GM12878 (cell line): ENCODE results near the gene SLC1A5. TPM values are rescaled to one million over a fixed set of nuclear protein-coding genes. Genes with fewer than 3 reads are reported as not detected.

Source experiments
- ATAC-seq: fragments of 200-7000 bp; cut with Tn5 transposase; 3 replicates; pipeline ENCODE4 v1.9.1; 2020; ENCODE audit warnings: mild to moderate bottlenecking, moderate library complexity
- BruUV-seq: library from RNA; stranded (reverse); fragments of 400-500 nt; replicated peaks from 2 replicates; lab custom pipeline; 2021; lab: Mats Ljungman, UMichigan
- CTCF ChIA-PET: fragments of 300-600 bp; sonication (Branson Sonifier 250); formaldehyde crosslinking; extraction: SDS; loops from one replicate; lab custom pipeline; 2021; ENCODE audit warnings: inconsistent platforms; lab: Yijun Ruan, JAX
- POLR2A ChIA-PET: fragments of 350-600 bp; formaldehyde crosslinking; extraction: SDS; loops from one replicate; lab custom pipeline; 2021; ENCODE audit warnings: inconsistent platforms; lab: Charles Lee
- RAD21 ChIA-PET: fragments of 300-600 bp; sonication (Branson Sonifier 250); formaldehyde crosslinking; loops from one replicate; lab custom pipeline; 2023; ENCODE audit warnings: antibody characterized with exemption; ENCODE audit not compliant: unreplicated experiment; lab: Charles Lee
- SMC1A ChIA-PET: fragments of 300-600 bp; sonication (Branson Sonifier 250); formaldehyde crosslinking; loops from one replicate; lab custom pipeline; 2023; ENCODE audit not compliant: unreplicated experiment, uncharacterized antibody; lab: Charles Lee
- DNase-seq: peaks from one replicate; pipeline ENCODE4 v3.0.0-alpha.2; 2011; ENCODE audit warnings: low read depth, low spot score
- FAIRE-seq: peaks from 3 replicates; lab custom pipeline; 2011; peaks lifted over from hg19 to GRCh38; lab: Jason Lieb, UNC
- H2AFZ ChIP-seq: 2 replicates; pipeline ENCODE4 v1.6.0; 2011; ENCODE audit warnings: low read depth, low read length, control low read depth; ENCODE audit not compliant: control insufficient read depth
- H3K27ac ChIP-seq: 2 replicates; pipeline ENCODE4 v1.5.1; 2011; ENCODE audit warnings: control low read depth; ENCODE audit not compliant: control insufficient read depth, insufficient read depth
- H3K27me3 ChIP-seq, 2 experiments: replicated peaks in 1 of 2; 2 replicates each; pipeline versions ENCODE4 v1.6.0 to v1.6.1; 2011; ENCODE audit warnings: low read length in 1 of 2; ENCODE audit not compliant: control insufficient read depth in 2 of 2, insufficient read depth in 2 of 2
- H3K36me3 ChIP-seq, 2 experiments: 2 replicates each; pipeline ENCODE4 v1.5.1; 2011; ENCODE audit warnings: low read length in 1 of 2; ENCODE audit not compliant: control insufficient read depth in 2 of 2, insufficient read depth in 2 of 2
- H3K4me1 ChIP-seq: 2 replicates; pipeline ENCODE4 v1.6.1; 2011; ENCODE audit warnings: mild to moderate bottlenecking, low read length, moderate library complexity, mixed read lengths; ENCODE audit not compliant: control insufficient read depth, insufficient read depth
- H3K4me2 ChIP-seq: 2 replicates; pipeline ENCODE4 v1.6.0; 2011; ENCODE audit warnings: control low read depth; ENCODE audit not compliant: control insufficient read depth, insufficient read depth
- H3K4me3 ChIP-seq: fragments of 200-600 bp; sonication (generic); 2 replicates; pipeline ENCODE4 v1.5.1; 2016
- H3K79me2 ChIP-seq: 2 replicates; pipeline ENCODE4 v1.6.0; 2011; ENCODE audit warnings: low read length; ENCODE audit not compliant: control insufficient read depth, insufficient read depth
- H3K9ac ChIP-seq: 2 replicates; pipeline ENCODE4 v1.8.0; 2011; ENCODE audit warnings: low read length, control low read depth, mixed read lengths; ENCODE audit not compliant: control insufficient read depth, insufficient read depth
- H3K9me3 ChIP-seq: replicated peaks from 3 replicates; pipeline ENCODE4 v1.5.1; 2011; ENCODE audit warnings: mild to moderate bottlenecking, low read length; ENCODE audit not compliant: control insufficient read depth, insufficient read depth
- H4K20me1 ChIP-seq: 2 replicates; pipeline ENCODE4 v1.6.0; 2011; ENCODE audit not compliant: control insufficient read depth, insufficient read depth
- BCL11A ChIP-seq: IDR thresholded peaks from 2 replicates; pipeline ENCODE4 v1.6.1; 2011; ENCODE audit warnings: low read depth, low read length
- BCL3 ChIP-seq: IDR thresholded peaks from 2 replicates; pipeline ENCODE4 v1.6.1; 2011; ENCODE audit warnings: borderline replicate concordance, low read depth, mild to moderate bottlenecking, moderate library complexity, low read length; ENCODE audit not compliant: insufficient read depth, poor library complexity, severe bottlenecking
- HCFC1 ChIP-seq: fragments of 150-350 bp; IDR thresholded peaks from 2 replicates; pipeline ENCODE4 v1.6.1; 2014; ENCODE audit warnings: low read length
- IRF5 ChIP-seq: fragments of 450-650 bp; IDR thresholded peaks from 2 replicates; pipeline ENCODE4 v1.6.1; 2017; ENCODE audit warnings: borderline replicate concordance
- PML ChIP-seq: IDR thresholded peaks from 2 replicates; pipeline ENCODE4 v1.6.1; 2012; ENCODE audit warnings: low read length, inconsistent platforms
- PRDM15 ChIP-seq: fragments of 450-650 bp; formaldehyde crosslinking; IDR thresholded peaks from 2 replicates; pipeline ENCODE4 v1.4.0; 2020; ENCODE audit warnings: mild to moderate bottlenecking, moderate library complexity
- REST ChIP-seq: IDR thresholded peaks from 2 replicates; pipeline ENCODE4 v1.6.1; 2012; ENCODE audit warnings: mild to moderate bottlenecking, low read depth, low read length
- SP1 ChIP-seq: IDR thresholded peaks from one replicate; pipeline ENCODE4 v1.6.1; 2011; ENCODE audit warnings: low read depth, low read length
- TCF3 ChIP-seq: IDR thresholded peaks from 2 replicates; pipeline ENCODE4 v1.6.1; 2012; ENCODE audit warnings: low read depth, mild to moderate bottlenecking, low read length, borderline replicate concordance; ENCODE audit not compliant: insufficient read depth
- YY1 ChIP-seq: IDR thresholded peaks from 2 replicates; pipeline ENCODE4 v1.6.1; 2011; ENCODE audit warnings: low read depth, mild to moderate bottlenecking, low read length
- ZBED1 ChIP-seq: IDR thresholded peaks from 2 replicates; pipeline ENCODE4 v1.6.1; 2016; ENCODE audit warnings: borderline replicate concordance
- ZNF384 ChIP-seq: IDR thresholded peaks from 2 replicates; pipeline ENCODE4 v1.6.1; 2012; ENCODE audit warnings: low read depth, mild to moderate bottlenecking, low read length, improper control_type of control experiment, borderline replicate concordance
- WGBS: methylation state at CpG from one replicate; pipeline ENCODE4 v1.1.6; 2016; ENCODE audit warnings: low lambda C conversion rate; ENCODE audit not compliant: insufficient replicate concordance, insufficient coverage; ENCODE audit errors: missing lambda C conversion rate; 5-methylcytosine and 5-hydroxymethylcytosine counted together
- in situ Hi-C: fragments of 300-500 bp; cut with MboI; formaldehyde crosslinking; loops from 9 replicates; pipeline ENCODE4 v1.14.3; 2018; ENCODE audit warnings: mixed read lengths
- intact Hi-C: fragments of 100-400 bp; cut with micrococcal nuclease; formaldehyde crosslinking; loops from one replicate; pipeline ENCODE4 v1.14.2; 2022; ENCODE audit not compliant: unreplicated experiment
- polyA plus RNA-seq, 11 experiments: library from polyadenylated mRNA; depleted of rRNA in 4 of 11; unstranded in 6 of 11; stranded (reverse) in 5 of 11; fragments of >200 nt; fragmentation: Nextera tagmentation in 4 of 11; fragmentation: Illumina TruSeq in 1 of 11; extraction: Ambion mirVana in 4 of 11; extraction: Trizol in 1 of 11; gene quantifications; 1 replicate in 1 of 11; 2 replicates in 10 of 11; pipeline versions ENCODE4 v1.2.1 to v1.2.3, GENCODE V29; 2011 to 2016; ENCODE audit warnings: inconsistent platforms in 2 of 11, missing spikeins in 2 of 11, low read depth in 1 of 11
- total RNA-seq, 4 experiments: library from RNA; depleted of rRNA in 3 of 4; stranded (reverse); fragments of >200 nt in 3 of 4; fragmentation: Illumina TruSeq in 1 of 4; extraction: Trizol in 1 of 4; gene quantifications; 2 replicates each; pipeline versions ENCODE4 v1.2.1 to v1.2.3, GENCODE V29; 2013 to 2021

SLC1A5 gene
- total and polyA plus RNA-seq, 10 of the 15 experiments (the other 5 are each of a cell fraction or from before 2014, with no cell fraction given): 9.1 to 129 (median 60.9) TPM

- TF ChIP-seq BCL3 (no peak), YY1 (no peak), PRDM15 (no peak), ZBED1 (no peak)
Observed at GRCh38 chr19:46728208-46728607, 60.2 kb downstream of the SLC1A5 start (continued).

GRCh38 chr19:46727757-46728156 is 60.6 kb downstream of the SLC1A5 start:
- Histone ChIP-seq H3K4me2 (no peak overlapping the region), H3K9ac (no peak overlapping the region), H2AFZ (no peak overlapping the region), H3K36me3 (peaks cover 37 to 83% of the 10 kb centered on the region in 2 experiments; a peak in 3 of 4 replicates), H3K27ac (no peak overlapping the region), H3K9me3 (no peaks in the 10 kb centered on the region), H3K27me3 (no peaks in the 10 kb centered on the region), H4K20me1 (no peaks in the 10 kb centered on the region; the same call in none of the 2 replicates), H3K4me1 (peaks cover 10% of the 10 kb centered on the region), H3K79me2 (peaks cover 3% of the 10 kb centered on the region; the same call in 1 of the 2 replicates), H3K4me3 (no peak overlapping the region)
- in situ Hi-C loops (no loop called here), intact Hi-C loops (loop anchor here (1.0 to 5.0 kb wide), 2 partner anchors 23 to 35 kb away; no protein-coding TSS in a partner anchor)
- POLR2A ChIA-PET: interaction anchor here (2.0 kb wide), 1 partner anchor 9 kb away, joined by 5 read pairs; no protein-coding TSS in a partner anchor
- no peak for FAIRE-seq
- RAD21 ChIA-PET: interaction anchor here (0.9 to 2.2 kb wide), 3 partner anchors 23 to 66 kb away, joined by 3 to 11 read pairs (median 4); partner anchors contain the start of gene DACT3
- ATAC-seq: no peak
- no TSS peak for BruUV-seq
- SMC1A ChIA-PET: interaction anchor here (1.3 to 2.3 kb wide), 5 partner anchors 12 to 71 kb away, joined by 3 to 21 read pairs (median 4); partner anchors contain the start of gene DACT3
- CTCF ChIA-PET: interaction anchor here (0.8 to 6.0 kb wide), 15 partner anchors 13 to 199 kb away, joined by 3 to 78 read pairs (median 6); partner anchors contain the start of genes DACT3 and PRKD2
- WGBS: 95% methylated on average over 11 of the region's 11 CpGs
- DNase-seq: no peak
- TF ChIP-seq REST: no peak
- TF ChIP-seq PML: no peak
- TF ChIP-seq ZNF384: no peak
- no peak for TF ChIP-seq TCF3
- no peak for TF ChIP-seq HCFC1
- TF ChIP-seq IRF5: no peak
- no peak for TF ChIP-seq BCL11A
- TF ChIP-seq SP1: no peak
